ENCODE measurements around the gene ABCA3.

DNA sequence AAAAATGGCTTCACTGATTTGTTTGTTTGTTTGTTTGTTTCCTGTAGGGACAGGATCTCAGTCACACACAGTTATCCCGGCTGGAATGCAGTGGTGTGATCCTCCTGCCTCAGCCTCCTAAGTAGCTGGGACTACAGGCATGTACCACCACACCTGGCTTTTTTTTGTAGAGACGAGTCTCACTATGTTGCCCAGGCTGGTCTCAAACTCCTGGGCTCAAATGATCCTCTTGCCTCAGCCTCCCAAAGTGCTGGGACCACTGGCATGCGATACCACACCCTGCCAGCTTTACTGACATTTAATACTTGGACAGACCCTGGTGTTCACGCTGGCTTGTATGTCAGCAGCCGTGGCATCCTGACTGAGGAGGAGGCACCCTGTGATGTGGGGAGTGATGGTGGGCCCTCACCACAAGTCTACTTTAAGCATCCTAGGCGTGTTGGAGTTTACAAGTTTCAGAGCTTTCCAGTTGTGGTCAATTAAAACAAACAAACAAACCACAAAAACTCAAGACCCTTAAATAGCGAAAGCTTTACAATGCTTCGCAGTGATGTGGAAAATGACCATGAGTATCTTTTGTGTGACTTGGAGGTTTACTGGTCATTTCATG, 5.1 kb downstream of the ABCA3 start:
- TF ChIP-seq, protein P1, sequence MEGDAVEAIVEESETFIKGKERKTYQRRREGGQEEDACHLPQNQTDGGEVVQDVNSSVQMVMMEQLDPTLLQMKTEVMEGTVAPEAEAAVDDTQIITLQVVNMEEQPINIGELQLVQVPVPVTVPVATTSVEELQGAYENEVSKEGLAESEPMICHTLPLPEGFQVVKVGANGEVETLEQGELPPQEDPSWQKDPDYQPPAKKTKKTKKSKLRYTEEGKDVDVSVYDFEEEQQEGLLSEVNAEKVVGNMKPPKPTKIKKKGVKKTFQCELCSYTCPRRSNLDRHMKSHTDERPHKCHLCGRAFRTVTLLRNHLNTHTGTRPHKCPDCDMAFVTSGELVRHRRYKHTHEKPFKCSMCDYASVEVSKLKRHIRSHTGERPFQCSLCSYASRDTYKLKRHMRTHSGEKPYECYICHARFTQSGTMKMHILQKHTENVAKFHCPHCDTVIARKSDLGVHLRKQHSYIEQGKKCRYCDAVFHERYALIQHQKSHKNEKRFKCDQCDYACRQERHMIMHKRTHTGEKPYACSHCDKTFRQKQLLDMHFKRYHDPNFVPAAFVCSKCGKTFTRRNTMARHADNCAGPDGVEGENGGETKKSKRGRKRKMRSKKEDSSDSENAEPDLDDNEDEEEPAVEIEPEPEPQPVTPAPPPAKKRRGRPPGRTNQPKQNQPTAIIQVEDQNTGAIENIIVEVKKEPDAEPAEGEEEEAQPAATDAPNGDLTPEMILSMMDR (conservative IDR thresholded peaks at IDR 0.05 in 1 of 2, IDR thresholded peaks at IDR 0.05 in 1 of 2; ENCODE audit: low read depth in 1 of 2, low read length in 2 of 2) = no peak
- TF ChIP-seq EZH2 (IDR thresholded peaks at IDR 0.05; ENCODE audit: low read length, missing control alignments) = no peak

Data from fibroblast of lung (primary cell).